Naive thymus-derived CD8-positive, alpha-beta T cell (primary cell): Measurements from ENCODE around the gene UBN2. TPM values are rescaled to one million over a fixed set of nuclear protein-coding genes. Genes with fewer than 3 reads are reported as not detected.

Experiments used
- ATAC-seq, 2 donors: fragments of 150-1000 bp; cut with Tn5 transposase in 1 of 2; sonication (Bioruptor Pico), chemical (Tn5 transposase) in 1 of 2; 1 replicate in 1 of 2; 2 replicates in 1 of 2; pipeline ENCODE4 v1.10.0; 2021; ENCODE audit warnings: mild to moderate bottlenecking in 2 of 2, moderate library complexity in 2 of 2
- POLR2A ChIA-PET: fragments of 350-600 bp; sonication (Branson Sonifier 250); formaldehyde crosslinking; loops from one replicate; lab custom pipeline; 2021; ENCODE audit warnings: antibody characterized with exemption; lab: Charles Lee
- DNase-seq, 10 donors: peaks; one replicate each; pipeline versions ENCODE4 v3.0.0 to v3.0.0-alpha.2; 2020 to 2022
- H3K27ac Mint-ChIP-seq, 10 donors: one replicate each; pipeline ENCODE4 v1.8.0; 2020 to 2022; ENCODE audit warnings: mild to moderate bottlenecking in 10 of 10, mixed read lengths in 10 of 10, moderate library complexity in 4 of 10, inconsistent platforms in 1 of 10
- H3K27me3 Mint-ChIP-seq, 5 donors: one replicate each; pipeline ENCODE4 v1.8.0; 2021 to 2022; ENCODE audit warnings: mixed read lengths in 5 of 5
- H3K36me3 Mint-ChIP-seq, 3 donors: one replicate each; pipeline ENCODE4 v1.8.0; 2020 to 2022; ENCODE audit warnings: mixed read lengths in 3 of 3, mild to moderate bottlenecking in 2 of 3, inconsistent platforms in 1 of 3
- H3K4me1 Mint-ChIP-seq, 4 donors: one replicate each; pipeline ENCODE4 v1.8.0; 2021 to 2022; ENCODE audit warnings: mixed read lengths in 4 of 4
- H3K4me3 Mint-ChIP-seq, 10 donors: one replicate each; pipeline ENCODE4 v1.8.0; 2020 to 2022; ENCODE audit warnings: mild to moderate bottlenecking in 10 of 10, mixed read lengths in 10 of 10, moderate library complexity in 6 of 10, inconsistent platforms in 1 of 10
- H3K9me3 Mint-ChIP-seq, 9 donors: one replicate each; pipeline ENCODE4 v1.8.0; 2020 to 2022; ENCODE audit warnings: mixed read lengths in 9 of 9, mild to moderate bottlenecking in 3 of 9, inconsistent platforms in 1 of 9, moderate library complexity in 1 of 9
- polyA plus RNA-seq, 3 donors: library from polyadenylated mRNA; unstranded; fragments of 300-500 nt; fragmentation: Illumina TruSeq; gene quantifications; one replicate each; pipeline ENCODE4 v1.2.3, GENCODE V29; 2021
- total RNA-seq, 8 experiments: library from RNA in 2 of 8; stranded (reverse) in 2 of 8; gene quantifications; one replicate each; pipeline ENCODE4 v1.2.3 and lab custom pipeline; 2021 to 2026

UBN2 gene
- total and polyA plus RNA-seq, 5 experiments from 2014 or later: 3.5 to 31.5 (median 5.9) TPM

DNA sequence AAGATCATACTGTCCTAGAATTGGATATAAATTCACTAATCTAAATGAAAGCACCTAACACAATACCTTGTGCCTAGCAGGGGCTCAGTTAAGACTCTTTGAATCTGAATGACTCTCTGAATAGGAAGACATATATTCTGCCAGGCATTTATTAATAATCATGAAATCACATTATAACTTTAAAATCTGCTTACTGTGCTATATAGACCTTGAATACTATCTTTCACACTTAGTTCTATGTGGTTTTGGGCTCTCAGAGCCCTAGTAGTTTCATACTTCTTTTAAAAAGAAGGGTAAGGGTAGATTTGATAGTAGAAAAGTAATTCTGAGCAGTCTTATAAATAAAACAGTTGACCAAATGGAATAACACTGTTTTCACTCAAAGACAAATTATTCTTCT, 10.2 kb downstream of the UBN2 start:
- Mint-ChIP-seq H3K36me3 (peaks cover 26 to 76% (median 34%) of the 10 kb centered on the region in 3 donors), H3K4me3 (no peak overlapping the region), H3K27ac (no peak overlapping the region), H3K4me1 (peaks cover 4 to 13% (median 5%) of the 10 kb centered on the region in 4 donors), H3K27me3 (no peaks in the 10 kb centered on the region), H3K9me3 (no peaks in the 10 kb centered on the region)
- DNase-seq: no peak
- POLR2A ChIA-PET: no interaction called here
- ATAC-seq: no peak

DNA sequence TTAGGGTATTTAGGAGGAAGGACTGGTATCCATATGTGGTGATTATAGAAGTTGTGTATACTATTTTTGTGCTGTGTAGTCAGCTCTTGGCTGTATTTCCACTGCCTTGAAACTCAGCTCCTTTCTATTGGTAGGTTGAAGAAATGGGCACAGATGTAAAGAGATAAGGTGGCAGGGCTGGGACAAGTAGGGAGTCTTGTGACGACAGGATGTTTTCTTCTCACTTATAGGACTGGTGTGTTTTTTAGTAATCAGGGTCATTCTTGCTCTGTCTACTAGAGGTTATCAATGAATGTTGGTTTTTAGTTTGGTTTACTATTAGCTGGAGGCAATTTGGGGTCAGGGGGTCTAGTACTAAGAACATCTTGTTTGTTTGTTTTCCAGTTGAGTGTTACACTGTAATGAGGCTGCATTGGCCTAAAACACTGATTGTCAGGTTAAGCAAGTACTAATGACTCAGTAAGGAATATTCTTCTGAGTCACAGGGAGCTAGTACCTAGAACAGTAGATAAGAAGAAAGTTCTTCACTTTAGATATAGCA, 11.8 kb downstream of the UBN2 start:
- H3K4me1 Mint-ChIP-seq: peaks cover 7 to 11% (median 8%) of the 10 kb centered on the region in 4 donors
- DNase-seq: no peak
- peaks cover 22 to 80% (median 33%) of the 10 kb centered on the region in 3 donors for H3K36me3 Mint-ChIP-seq
- no peak overlapping the region for H3K27ac Mint-ChIP-seq
- ATAC-seq: no peak
- POLR2A ChIA-PET: no interaction called here
- no peaks in the 10 kb centered on the region for H3K9me3 Mint-ChIP-seq
- H3K27me3 Mint-ChIP-seq: no peaks in the 10 kb centered on the region
- no peak overlapping the region for H3K4me3 Mint-ChIP-seq

DNA sequence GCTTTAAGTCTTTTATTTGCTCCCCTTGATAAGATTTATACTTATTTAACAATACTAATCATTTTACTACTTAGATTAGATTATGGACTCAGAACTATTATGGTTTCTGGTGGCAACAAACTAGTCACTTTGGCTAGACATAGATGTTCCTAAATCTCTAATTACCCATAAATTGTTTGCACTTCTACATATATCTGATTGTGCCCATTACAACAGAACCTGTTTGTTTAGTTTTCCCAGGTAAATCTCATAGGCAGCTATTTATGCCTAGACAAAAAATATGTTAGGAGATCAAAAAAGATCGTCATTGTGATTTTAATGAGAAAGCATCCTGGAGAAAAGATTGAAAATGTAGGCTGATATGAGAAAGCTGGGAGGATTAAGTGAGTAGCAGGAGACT, 14.4 kb downstream of the UBN2 start:
- Mint-ChIP-seq H3K27ac (peak overlapping the region in 2 of 10 donors; percentile 58 to 61), H3K9me3 (no peaks in the 10 kb centered on the region), H3K4me3 (no peak overlapping the region), H3K27me3 (no peaks in the 10 kb centered on the region), H3K4me1 (peaks cover 8 to 11% (median 10%) of the 10 kb centered on the region in 4 donors), H3K36me3 (peaks cover 25 to 75% (median 31%) of the 10 kb centered on the region in 3 donors)
- POLR2A ChIA-PET: no interaction called here
- no peak for ATAC-seq
- DNase-seq: no peak

DNA sequence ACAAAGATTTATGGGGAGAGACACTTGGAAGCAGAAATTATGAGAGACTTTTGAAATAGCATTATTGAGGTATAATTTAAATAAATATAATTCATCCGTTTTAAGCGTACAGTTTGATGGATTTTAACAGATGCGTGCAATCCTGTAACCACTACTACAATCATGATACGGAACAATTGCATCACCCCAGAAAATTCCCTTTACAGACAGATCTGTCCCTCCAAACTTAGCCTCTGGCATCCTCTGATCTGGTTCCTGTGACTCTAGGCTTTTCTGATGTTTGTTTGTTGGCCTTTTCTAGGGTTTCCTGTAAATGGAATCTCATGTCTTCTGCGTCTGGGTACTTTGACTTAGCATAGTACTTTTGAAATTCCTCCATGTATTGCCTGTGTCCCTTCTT, 15.5 kb downstream of the UBN2 start:
- POLR2A ChIA-PET: no interaction called here
- ATAC-seq: no peak
- peaks cover 8 to 11% (median 10%) of the 10 kb centered on the region in 4 donors for H3K4me1 Mint-ChIP-seq
- H3K9me3 Mint-ChIP-seq: no peaks in the 10 kb centered on the region
- H3K4me3 Mint-ChIP-seq: no peak overlapping the region
- no peaks in the 10 kb centered on the region for H3K27me3 Mint-ChIP-seq
- no peak for DNase-seq
- H3K36me3 Mint-ChIP-seq: peaks cover 22 to 76% (median 29%) of the 10 kb centered on the region in 3 donors
- H3K27ac Mint-ChIP-seq: no peak overlapping the region

DNA sequence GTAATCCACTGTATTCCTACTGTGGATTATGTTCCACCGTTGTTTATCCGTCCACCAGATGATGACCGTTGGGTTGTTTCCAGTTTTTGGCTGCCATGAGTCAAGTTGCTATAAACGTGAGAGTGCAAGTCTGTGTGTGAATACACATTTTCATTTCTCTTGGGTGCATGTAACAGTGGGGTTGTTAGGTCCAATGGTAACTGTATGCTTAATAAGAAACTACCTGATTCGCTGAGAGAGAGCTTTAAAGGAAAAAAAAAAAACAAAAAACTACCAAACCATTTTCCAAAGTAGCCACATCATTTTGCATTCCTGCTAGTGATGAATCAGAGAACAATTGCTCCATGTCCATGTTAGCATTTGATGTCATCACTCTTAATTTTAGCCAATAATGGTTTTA, 15.9 kb downstream of the UBN2 start:
- peaks cover 26 to 81% (median 32%) of the 10 kb centered on the region in 3 donors for H3K36me3 Mint-ChIP-seq
- H3K27me3 Mint-ChIP-seq: no peaks in the 10 kb centered on the region
- peak overlapping the region in 1 of 10 donors; percentile 13 for H3K27ac Mint-ChIP-seq
- ATAC-seq: no peak
- H3K4me1 Mint-ChIP-seq: peaks cover 8 to 11% (median 10%) of the 10 kb centered on the region in 4 donors
- no peak for DNase-seq
- no peaks in the 10 kb centered on the region for H3K9me3 Mint-ChIP-seq
- no peak overlapping the region for H3K4me3 Mint-ChIP-seq
- POLR2A ChIA-PET: no interaction called here

DNA sequence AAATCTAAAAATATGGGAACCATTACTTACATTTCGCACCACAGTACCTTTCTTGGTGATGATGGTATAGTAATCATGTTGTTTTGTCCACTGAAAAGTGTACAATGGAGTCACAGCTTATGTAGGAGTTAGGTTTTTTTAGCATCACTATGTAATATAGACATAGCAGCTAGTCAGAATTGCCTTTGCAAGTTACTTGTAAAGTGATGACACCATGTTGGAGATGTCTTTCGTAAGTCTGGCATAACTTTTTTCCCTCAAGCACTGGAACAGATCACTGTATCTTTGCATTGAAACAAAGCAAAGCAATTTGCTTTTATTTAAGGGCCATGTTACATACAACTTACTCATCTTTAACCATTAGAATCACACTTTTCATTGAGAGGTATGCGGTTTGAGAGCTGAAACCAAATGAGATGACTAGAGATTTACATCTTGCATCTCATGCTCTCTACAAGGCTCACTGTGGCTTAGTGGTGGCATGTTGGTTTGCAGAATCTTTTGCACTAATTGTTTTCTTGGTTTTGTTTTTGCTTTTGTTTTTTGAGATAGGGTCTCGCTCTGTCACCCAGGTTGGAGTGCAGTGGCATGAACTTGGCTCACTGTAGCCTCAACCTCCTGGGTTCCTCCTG, 18.3 kb downstream of the UBN2 start:
- no peak overlapping the region for H3K27ac Mint-ChIP-seq
- no peaks in the 10 kb centered on the region for H3K9me3 Mint-ChIP-seq
- peaks cover 19 to 83% (median 24%) of the 10 kb centered on the region in 3 donors for H3K36me3 Mint-ChIP-seq
- no peaks in the 10 kb centered on the region for H3K27me3 Mint-ChIP-seq
- DNase-seq: no peak
- peaks cover 5 to 9% (median 7%) of the 10 kb centered on the region in 4 donors for H3K4me1 Mint-ChIP-seq
- ATAC-seq: no peak
- no peak overlapping the region for H3K4me3 Mint-ChIP-seq
- POLR2A ChIA-PET: no interaction called here

DNA sequence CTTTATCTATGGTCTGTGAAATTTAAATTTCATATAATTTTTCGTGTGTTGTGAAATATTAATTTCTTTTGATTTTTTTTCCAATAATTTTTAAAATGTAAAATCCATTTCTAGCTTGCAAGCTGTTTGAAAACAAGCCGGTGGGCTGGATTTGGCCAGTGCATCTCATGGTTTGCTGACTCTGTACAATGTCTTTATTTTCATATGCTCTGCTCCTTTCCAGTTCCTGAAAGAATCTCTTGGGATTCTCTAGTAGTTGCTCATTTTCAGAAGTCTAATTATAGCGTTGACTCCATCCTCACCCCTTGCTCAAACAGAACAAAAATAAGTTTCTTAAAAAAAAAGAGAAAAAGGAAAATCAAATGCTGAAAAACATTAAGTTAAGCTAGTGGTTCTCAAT, 21.4 kb downstream of the UBN2 start:
- no peaks in the 10 kb centered on the region for H3K27me3 Mint-ChIP-seq
- no peak overlapping the region for H3K4me3 Mint-ChIP-seq
- DNase-seq (no peak), ATAC-seq (no peak)
- H3K9me3 Mint-ChIP-seq: no peaks in the 10 kb centered on the region
- peaks cover 0 to 6% (median 1%) of the 10 kb centered on the region in 4 donors for H3K4me1 Mint-ChIP-seq
- H3K36me3 Mint-ChIP-seq: peaks cover 15 to 81% (median 18%) of the 10 kb centered on the region in 3 donors
- H3K27ac Mint-ChIP-seq: no peak overlapping the region
- POLR2A ChIA-PET: no interaction called here

DNA sequence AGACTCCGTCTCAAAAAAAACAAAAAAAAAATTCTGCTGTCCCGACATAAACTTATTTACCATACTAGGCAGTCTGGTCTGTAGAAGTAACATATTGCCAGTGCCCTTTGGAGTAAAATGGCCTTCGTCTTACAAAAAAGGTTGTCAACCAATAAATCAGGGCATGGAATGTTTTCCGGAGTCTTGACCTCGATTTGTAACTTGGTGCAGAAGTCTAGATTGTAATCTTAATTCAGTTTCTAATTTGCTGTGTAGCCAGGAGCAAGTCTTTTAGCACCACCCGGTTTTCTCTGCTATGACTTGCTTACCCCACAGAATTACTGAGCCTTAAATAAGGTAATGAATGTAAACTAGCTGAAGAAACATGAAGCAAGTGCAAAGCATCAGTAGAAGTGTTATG, 23.2 kb downstream of the UBN2 start:
- Mint-ChIP-seq H3K9me3 (no peaks in the 10 kb centered on the region), H3K4me3 (no peak overlapping the region), H3K36me3 (peaks cover 12 to 84% (median 19%) of the 10 kb centered on the region in 3 donors), H3K4me1 (peaks cover 0 to 2% (median under 1%) of the 10 kb centered on the region in 4 donors), H3K27me3 (no peaks in the 10 kb centered on the region), H3K27ac (no peak overlapping the region)
- ATAC-seq (no peak), DNase-seq (no peak)
- POLR2A ChIA-PET: no interaction called here

DNA sequence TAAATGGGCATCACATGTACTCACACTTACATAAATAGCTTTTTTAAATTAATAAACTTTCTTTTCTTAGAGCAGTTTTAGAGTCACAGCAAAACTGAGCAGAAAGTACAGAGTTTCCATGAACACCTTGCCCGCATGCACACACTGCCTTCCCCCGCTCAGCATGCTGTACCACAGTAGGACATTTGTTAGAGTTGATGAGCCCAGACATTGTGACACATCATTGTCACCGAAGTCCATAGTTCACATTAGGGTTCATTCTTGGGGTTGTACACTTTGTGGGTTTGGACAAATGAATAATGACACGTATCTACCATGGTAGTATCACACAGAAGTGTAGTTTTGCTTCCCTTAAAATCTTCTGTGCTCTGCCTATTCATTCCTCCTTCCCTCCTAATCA, 23.7 kb downstream of the UBN2 start:
- Mint-ChIP-seq H3K27ac (no peak overlapping the region), H3K27me3 (no peaks in the 10 kb centered on the region), H3K36me3 (peaks cover 12 to 84% (median 20%) of the 10 kb centered on the region in 3 donors), H3K4me1 (peaks cover 0 to 2% (median 0%) of the 10 kb centered on the region in 4 donors), H3K4me3 (no peak overlapping the region), H3K9me3 (no peaks in the 10 kb centered on the region)
- POLR2A ChIA-PET: no interaction called here
- ATAC-seq (no peak), DNase-seq (no peak)

DNA sequence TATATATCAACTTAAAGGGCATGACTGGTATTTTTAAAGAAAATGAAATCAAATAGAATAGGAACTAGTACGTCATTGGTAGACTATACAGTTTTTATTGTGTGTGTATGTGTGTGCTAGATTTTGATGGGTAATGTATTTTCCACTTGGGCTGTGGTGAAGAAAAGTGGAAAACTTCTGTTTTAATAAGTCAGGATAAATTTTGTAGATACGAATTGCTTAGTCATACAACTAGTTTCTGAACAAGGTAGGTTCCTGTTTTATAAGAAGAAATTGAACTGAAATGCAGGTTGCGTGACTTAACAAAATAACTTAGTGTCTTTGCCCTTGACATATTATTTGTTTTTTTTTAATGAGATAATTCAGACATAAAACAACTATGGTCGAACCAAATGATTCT, 24.3 kb downstream of the UBN2 start:
- H3K4me3 Mint-ChIP-seq: no peak overlapping the region
- ATAC-seq (no peak), DNase-seq (no peak)
- peaks cover 12 to 84% (median 22%) of the 10 kb centered on the region in 3 donors for H3K36me3 Mint-ChIP-seq
- H3K27ac Mint-ChIP-seq: no peak overlapping the region
- H3K9me3 Mint-ChIP-seq: no peaks in the 10 kb centered on the region
- POLR2A ChIA-PET: no interaction called here
- peaks cover 0 to 2% (median 0%) of the 10 kb centered on the region in 4 donors for H3K4me1 Mint-ChIP-seq
- H3K27me3 Mint-ChIP-seq: no peaks in the 10 kb centered on the region

DNA sequence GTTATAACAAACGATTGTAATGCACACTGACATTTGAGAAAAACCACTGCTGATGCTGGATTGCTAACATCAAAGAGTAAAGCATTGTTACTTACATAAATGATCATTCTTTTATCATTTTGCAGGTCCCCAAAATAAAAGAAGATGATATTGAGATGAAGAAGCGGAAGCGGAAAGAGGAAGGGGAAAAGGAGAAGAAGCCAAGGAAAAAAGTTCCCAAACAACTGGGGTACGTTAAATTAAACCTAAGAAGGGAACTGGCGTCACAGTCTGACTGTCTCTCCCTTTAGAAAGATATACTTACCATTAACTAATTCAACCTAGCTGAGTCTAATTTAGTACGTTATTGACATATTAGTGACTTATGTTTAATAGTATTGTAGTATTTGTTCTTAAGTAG, 28.1 kb downstream of the UBN2 start:
- Mint-ChIP-seq H3K27me3 (no peaks in the 10 kb centered on the region), H3K4me1 (peaks cover 0 to 2% (median 0%) of the 10 kb centered on the region in 4 donors), H3K27ac (no peak overlapping the region), H3K4me3 (no peak overlapping the region), H3K9me3 (no peaks in the 10 kb centered on the region), H3K36me3 (peaks cover 8 to 78% (median 23%) of the 10 kb centered on the region in 3 donors)
- DNase-seq (no peak), ATAC-seq (no peak)
- POLR2A ChIA-PET: no interaction called here

DNA sequence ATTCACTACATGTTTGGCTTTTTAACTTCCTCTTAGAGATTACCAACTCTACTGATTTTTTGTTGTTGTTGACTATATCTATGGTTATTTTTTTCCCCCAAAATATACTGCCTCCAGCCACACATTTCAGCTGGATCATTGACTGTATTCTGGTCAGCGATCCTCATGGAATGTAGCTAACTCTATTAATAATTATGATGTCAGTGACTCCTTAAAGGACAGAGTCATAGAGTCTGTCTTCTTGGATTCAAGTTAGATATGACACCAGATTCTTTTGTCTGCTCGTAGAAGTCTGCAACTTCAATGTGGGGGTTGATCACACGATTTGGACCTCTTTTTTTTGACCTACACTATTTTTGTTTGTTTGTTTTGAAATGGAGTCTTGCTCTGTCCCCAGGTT, 33.2 kb downstream of the UBN2 start:
- no peak for ATAC-seq
- no peak overlapping the region for H3K27ac Mint-ChIP-seq
- peaks cover 0 to 1% (median 0%) of the 10 kb centered on the region in 4 donors for H3K4me1 Mint-ChIP-seq
- DNase-seq: no peak
- H3K9me3 Mint-ChIP-seq: no peaks in the 10 kb centered on the region
- H3K36me3 Mint-ChIP-seq: peaks cover 6 to 85% (median 34%) of the 10 kb centered on the region in 3 donors
- H3K27me3 Mint-ChIP-seq: no peaks in the 10 kb centered on the region
- H3K4me3 Mint-ChIP-seq: no peak overlapping the region
- POLR2A ChIA-PET: interaction anchor here (0.6 kb wide), 1 partner anchor 130 kb away, joined by 3 read pairs; a partner anchor contains a TSS

DNA sequence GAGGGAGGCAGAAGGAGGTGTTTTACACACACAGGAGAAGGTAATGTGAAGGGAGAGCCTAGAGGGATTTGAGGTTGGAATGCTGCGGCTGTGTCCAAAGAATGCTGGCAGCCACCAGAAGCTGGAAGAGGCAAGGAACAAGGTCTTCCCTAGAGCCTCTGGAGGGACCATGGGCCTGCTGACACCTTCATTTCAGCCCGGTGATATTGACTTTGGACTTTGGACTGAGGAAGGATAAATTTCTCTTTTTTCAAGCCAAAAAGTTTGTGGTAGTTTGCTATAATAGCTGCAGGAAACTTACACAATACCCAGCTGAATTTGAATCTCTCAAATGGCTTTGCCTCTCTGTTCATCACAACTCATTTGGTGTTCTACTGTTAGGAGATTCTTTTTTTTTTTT, 34.6 kb downstream of the UBN2 start:
- Mint-ChIP-seq H3K9me3 (no peaks in the 10 kb centered on the region), H3K36me3 (peaks cover 6 to 86% (median 28%) of the 10 kb centered on the region in 3 donors), H3K4me3 (no peak overlapping the region), H3K27me3 (no peaks in the 10 kb centered on the region), H3K4me1 (peaks cover 0 to 1% (median 0%) of the 10 kb centered on the region in 4 donors), H3K27ac (peak overlapping the region in 2 of 10 donors; percentile 24 to 31)
- ATAC-seq (no peak), DNase-seq (no peak)
- POLR2A ChIA-PET: no interaction called here
